Measurements from ENCODE around the gene SH3BGR. TPM values are rescaled to one million over a fixed set of nuclear protein-coding genes. Genes with fewer than 3 reads are reported as not detected.
A peak's percentile ranks its signal among the peaks of the same experiment; 100 is the strongest.

SH3BGR gene
- total and polyA plus RNA-seq, 10 of the 15 experiments (the other 5 are each of a cell fraction or from before 2014, with no cell fraction given) = 0.45 to 3.5 (median 1.7) TPM

GRCh38 chr21:39441502-39442475 is 10.0 kb upstream of the SH3BGR start:
- peak; percentile 62 for ATAC-seq
- Histone ChIP-seq H3K4me3 (no peak overlapping the region), H3K27ac (ENCODE audit: control insufficient read depth, insufficient read depth) (no peak overlapping the region), H3K4me2 (ENCODE audit: control insufficient read depth, insufficient read depth) (no peak overlapping the region), H3K9ac (ENCODE audit: control insufficient read depth, insufficient read depth, low read length) (no peak overlapping the region), H2AFZ (ENCODE audit: control insufficient read depth, low read depth, low read length) (no peak overlapping the region), H3K4me1 (ENCODE audit: control insufficient read depth, insufficient read depth, low read length) (peaks cover 4% of the 10 kb centered on the region), H3K9me3 (replicated peaks; ENCODE audit: control insufficient read depth, insufficient read depth, low read length) (no peaks in the 10 kb centered on the region), H3K27me3 (replicated peaks in 1 of 2; ENCODE audit: control insufficient read depth in 2 of 2, insufficient read depth in 2 of 2, low read length in 1 of 2) (no peaks in the 10 kb centered on the region; a peak in 1 of 4 replicates), H3K79me2 (ENCODE audit: control insufficient read depth, insufficient read depth, low read length) (no peaks in the 10 kb centered on the region; the same call in 1 of the 2 replicates), H4K20me1 (ENCODE audit: control insufficient read depth, insufficient read depth) (no peaks in the 10 kb centered on the region), H3K36me3 (ENCODE audit: control insufficient read depth in 2 of 2, insufficient read depth in 2 of 2, low read length in 1 of 2) (no peaks in the 10 kb centered on the region)
- no peak for FAIRE-seq
- CTCF ChIA-PET = interaction anchor here (0.7 to 3.4 kb wide), 26 partner anchors 8 to 775 kb away, joined by 3 to 24 read pairs (median 4); partner anchors contain the start of gene PSMG1
- 34% methylated on average over 13 of the region's 13 CpGs for WGBS (ENCODE audit: insufficient coverage, insufficient replicate concordance, low lambda C conversion rate, missing lambda C conversion rate)
- BruUV-seq (replicated peaks) = no TSS peak
- in situ Hi-C loops (cut with MboI) (no loop called here), intact Hi-C loops (cut with micrococcal nuclease; ENCODE audit: unreplicated experiment) (loop anchor here (10.0 kb wide), 2 partner anchors 127 to 257 kb away; partner anchors contain the start of genes BRWD1 and PSMG1)
- TF ChIP-seq SRF (IDR thresholded peaks at IDR 0.05; ENCODE audit: low read depth in 2 of 2, low read length in 2 of 2) (no peak), RAD21 (IDR thresholded peaks at IDR 0.05; ENCODE audit: insufficient read depth, low read depth, low read length) (peak; percentile 78), ZSCAN29 (IDR thresholded peaks at IDR 0.05) (no peak), DPF2 (IDR thresholded peaks at IDR 0.05) (no peak), FOS (IDR thresholded peaks at IDR 0.05; ENCODE audit: borderline replicate concordance, extremely low read depth, insufficient read length) (no peak), SMC3 (IDR thresholded peaks at IDR 0.05; ENCODE audit: borderline replicate concordance, low read length) (peak; percentile 70; the same call in 1 of the 2 replicates), CTCF (IDR thresholded peaks at IDR 0.05 in 2 of 3, conservative IDR thresholded peaks at IDR 0.05 in 1 of 3; ENCODE audit: control insufficient read depth in 2 of 3, extremely low read depth in 1 of 3, insufficient read depth in 1 of 3, low read depth in 3 of 3, low read length in 3 of 3) (peak; percentile 78 to 81 (median 78))
- POLR2A ChIA-PET = no interaction called here
- DNase-seq (ENCODE audit: low read depth, low spot score) = no peak
- SMC1A ChIA-PET (ENCODE audit: uncharacterized antibody, unreplicated experiment) = interaction anchor here (0.7 to 1.9 kb wide), 13 partner anchors 18 to 715 kb away, joined by 3 to 7 read pairs (median 3); no protein-coding TSS in a partner anchor
- RAD21 ChIA-PET (ENCODE audit: unreplicated experiment) = interaction anchor here (1.0 to 1.6 kb wide), 4 partner anchors 19 to 168 kb away, joined by 3 to 10 read pairs (median 5); no protein-coding TSS in a partner anchor
